Right lobe of liver (tissue), 4 donors: ENCODE data around the gene HSD11B2.

Source experiments
- CTCF ChIP-seq, 4 donors: fragments of 200-600 bp in 3 of 4; fragments of 450-650 bp in 1 of 4; IDR thresholded peaks; one replicate each; pipeline versions ENCODE4 v1.5.1 to v1.8.0; 2016 to 2022; ENCODE audit warnings: antibody characterized with exemption in 4 of 4, mild to moderate bottlenecking in 2 of 4
- POLR2A ChIP-seq: fragments of 450-650 bp; IDR thresholded peaks from one replicate; pipeline ENCODE4 v1.6.1; 2017; ENCODE audit warnings: antibody characterized with exemption, mild to moderate bottlenecking
- donor health status: DM: no; HTN: no; CAD: no.
- donor health status: DM: no; HTN: no; CAD: no.
- donor health status: DM: no; HTN: yes; CAD: no.

GRCh38 chr16:67449336-67449735, 18.4 kb downstream of the HSD11B2 start:
- no peak for TF ChIP-seq CTCF (IDR thresholded peaks at IDR 0.05)
- TF ChIP-seq POLR2A: no peak
